Ishikawa (cell line): ENCODE results near the gene ADAMTS18.

Experiments used
- CEBPB ChIP-seq: IDR thresholded peaks from 2 replicates; pipeline ENCODE4 v1.6.1; 2012
- CREB1 ChIP-seq: IDR thresholded peaks from 2 replicates; pipeline ENCODE4 v1.6.1; 2012; ENCODE audit warnings: low read depth
- EGR1 ChIP-seq: IDR thresholded peaks from 2 replicates; pipeline ENCODE4 v1.6.1; 2012
- EP300 ChIP-seq: IDR thresholded peaks from 2 replicates; pipeline ENCODE4 v1.6.1; 2012; ENCODE audit warnings: borderline replicate concordance
- FOXM1 ChIP-seq: IDR thresholded peaks from 2 replicates; pipeline ENCODE4 v1.6.1; 2012; ENCODE audit warnings: low read depth, borderline replicate concordance
- NFIC ChIP-seq: IDR thresholded peaks from 2 replicates; pipeline ENCODE4 v1.6.1; 2012
- RAD21 ChIP-seq: IDR thresholded peaks from 2 replicates; pipeline ENCODE4 v1.6.1; 2012; ENCODE audit warnings: low read depth
- TAF1 ChIP-seq: IDR thresholded peaks from 2 replicates; pipeline ENCODE4 v1.6.1; 2012; ENCODE audit warnings: low read depth, mild to moderate bottlenecking
- TCF12 ChIP-seq: IDR thresholded peaks from 2 replicates; pipeline ENCODE4 v1.6.1; 2012; ENCODE audit warnings: low read depth
- TEAD4 ChIP-seq: IDR thresholded peaks from 2 replicates; pipeline ENCODE4 v1.6.1; 2012
- YY1 ChIP-seq: IDR thresholded peaks from 2 replicates; pipeline ENCODE4 v1.6.1; 2012; ENCODE audit warnings: low read depth
- TF ChIP-seq, protein P1 (sequence below): IDR thresholded peaks from 2 replicates; pipeline ENCODE4 v1.6.1; 2012; ENCODE audit warnings: low read depth, mild to moderate bottlenecking
- TF ChIP-seq, protein P2 (sequence below): IDR thresholded peaks from 2 replicates; pipeline ENCODE4 v1.6.1; 2012

- TF ChIP-seq, protein P1, sequence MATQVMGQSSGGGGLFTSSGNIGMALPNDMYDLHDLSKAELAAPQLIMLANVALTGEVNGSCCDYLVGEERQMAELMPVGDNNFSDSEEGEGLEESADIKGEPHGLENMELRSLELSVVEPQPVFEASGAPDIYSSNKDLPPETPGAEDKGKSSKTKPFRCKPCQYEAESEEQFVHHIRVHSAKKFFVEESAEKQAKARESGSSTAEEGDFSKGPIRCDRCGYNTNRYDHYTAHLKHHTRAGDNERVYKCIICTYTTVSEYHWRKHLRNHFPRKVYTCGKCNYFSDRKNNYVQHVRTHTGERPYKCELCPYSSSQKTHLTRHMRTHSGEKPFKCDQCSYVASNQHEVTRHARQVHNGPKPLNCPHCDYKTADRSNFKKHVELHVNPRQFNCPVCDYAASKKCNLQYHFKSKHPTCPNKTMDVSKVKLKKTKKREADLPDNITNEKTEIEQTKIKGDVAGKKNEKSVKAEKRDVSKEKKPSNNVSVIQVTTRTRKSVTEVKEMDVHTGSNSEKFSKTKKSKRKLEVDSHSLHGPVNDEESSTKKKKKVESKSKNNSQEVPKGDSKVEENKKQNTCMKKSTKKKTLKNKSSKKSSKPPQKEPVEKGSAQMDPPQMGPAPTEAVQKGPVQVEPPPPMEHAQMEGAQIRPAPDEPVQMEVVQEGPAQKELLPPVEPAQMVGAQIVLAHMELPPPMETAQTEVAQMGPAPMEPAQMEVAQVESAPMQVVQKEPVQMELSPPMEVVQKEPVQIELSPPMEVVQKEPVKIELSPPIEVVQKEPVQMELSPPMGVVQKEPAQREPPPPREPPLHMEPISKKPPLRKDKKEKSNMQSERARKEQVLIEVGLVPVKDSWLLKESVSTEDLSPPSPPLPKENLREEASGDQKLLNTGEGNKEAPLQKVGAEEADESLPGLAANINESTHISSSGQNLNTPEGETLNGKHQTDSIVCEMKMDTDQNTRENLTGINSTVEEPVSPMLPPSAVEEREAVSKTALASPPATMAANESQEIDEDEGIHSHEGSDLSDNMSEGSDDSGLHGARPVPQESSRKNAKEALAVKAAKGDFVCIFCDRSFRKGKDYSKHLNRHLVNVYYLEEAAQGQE = no peak
- TF ChIP-seq TEAD4 = no peak
- TF ChIP-seq FOXM1 = no peak
- no peak for TF ChIP-seq EGR1
- TF ChIP-seq, protein P2, sequence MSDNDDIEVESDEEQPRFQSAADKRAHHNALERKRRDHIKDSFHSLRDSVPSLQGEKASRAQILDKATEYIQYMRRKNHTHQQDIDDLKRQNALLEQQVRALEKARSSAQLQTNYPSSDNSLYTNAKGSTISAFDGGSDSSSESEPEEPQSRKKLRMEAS = no peak
- no peak for TF ChIP-seq CEBPB
- no peak for TF ChIP-seq TAF1
- TF ChIP-seq TCF12 = no peak
- no peak for TF ChIP-seq EP300
- no peak for TF ChIP-seq NFIC
- no peak for TF ChIP-seq YY1
- TF ChIP-seq CREB1 = no peak
- no peak for TF ChIP-seq RAD21
Measured at GRCh38 chr16:77288222-77288621, 146.6 kb downstream of the ADAMTS18 start.
